Esophagus (tissue), 2 donors: Measurements from ENCODE around the gene DHX8. TPM values are rescaled to one million over a fixed set of nuclear protein-coding genes. Genes with fewer than 3 reads are reported as not detected.

Source experiments
- H3K27ac ChIP-seq, 2 donors: one replicate each; pipeline ENCODE4 v1.5.1; 2013; ENCODE audit warnings: low read depth in 2 of 2, mild to moderate bottlenecking in 2 of 2, inconsistent platforms in 1 of 2, low read length in 1 of 2, moderate library complexity in 1 of 2
- H3K27me3 ChIP-seq, 2 donors: one replicate each; pipeline ENCODE4 v1.6.1; 2013; ENCODE audit warnings: low read length in 2 of 2, control low read depth in 1 of 2, mild to moderate bottlenecking in 1 of 2; ENCODE audit not compliant: insufficient read depth in 2 of 2, control insufficient read depth in 1 of 2
- H3K36me3 ChIP-seq, 2 donors: one replicate each; pipeline ENCODE4 v1.6.1; 2013; ENCODE audit warnings: low read length in 1 of 2; ENCODE audit not compliant: control insufficient read depth in 2 of 2, insufficient read depth in 2 of 2
- H3K4me1 ChIP-seq, 2 donors: one replicate each; pipeline ENCODE4 v1.6.1; 2013; ENCODE audit warnings: low read length in 1 of 2; ENCODE audit not compliant: control insufficient read depth in 2 of 2, insufficient read depth in 2 of 2
- H3K4me3 ChIP-seq, 2 donors: one replicate each; pipeline ENCODE4 v1.5.1; 2013; ENCODE audit warnings: low read length in 2 of 2, mild to moderate bottlenecking in 2 of 2, low read depth in 1 of 2, moderate library complexity in 1 of 2
- H3K9me3 ChIP-seq, 2 donors: one replicate each; pipeline ENCODE4 v1.6.1; 2013; ENCODE audit warnings: mild to moderate bottlenecking in 2 of 2, low read depth in 1 of 2, low read length in 1 of 2, moderate library complexity in 1 of 2; ENCODE audit not compliant: control insufficient read depth in 2 of 2, insufficient read depth in 1 of 2
- WGBS, 2 donors: extraction: QIAGEN DNeasy Blood & Tissue Kit; methylation state at CpG; one replicate each; pipeline ENCODE4 v1.1.7; 2013; 5-methylcytosine and 5-hydroxymethylcytosine counted together
- polyA plus RNA-seq, 2 donors: library from polyadenylated mRNA; stranded (reverse); fragments of 200-250 nt; gene quantifications; one replicate each; pipeline ENCODE4 v1.2.3, GENCODE V29; 2013
- donor health status: healthy with polysubstance abuse.
- donor health status: Bipolar disorder and iron deficiency.

DHX8 gene
- polyA plus RNA-seq, 2 donors: 18.2 to 21.6 TPM

DNA sequence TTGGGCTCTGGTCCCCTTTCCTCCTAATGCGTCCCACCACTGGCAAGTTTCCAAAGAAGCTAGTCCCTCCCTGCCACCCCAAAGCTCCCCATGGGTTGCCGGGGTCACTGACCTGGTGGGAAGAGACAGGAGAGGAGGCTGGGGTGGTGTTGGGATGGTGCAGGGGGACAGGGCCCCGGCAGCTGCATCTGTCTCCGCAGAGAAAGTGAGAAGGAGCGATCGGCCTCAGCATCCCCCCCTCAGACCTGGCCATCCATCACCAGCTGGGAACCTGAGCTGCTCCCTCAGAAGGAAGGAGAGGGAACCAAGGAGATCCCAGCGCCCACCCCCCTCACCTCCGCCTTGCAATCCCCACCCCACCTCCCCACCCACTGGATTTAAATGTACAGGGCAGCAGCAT, 59.1 kb downstream of the DHX8 start:
- H3K4me3 ChIP-seq: no peak overlapping the region
- H3K36me3 ChIP-seq: no peaks in the 10 kb centered on the region
- no peak overlapping the region for H3K27ac ChIP-seq
- no peaks in the 10 kb centered on the region for H3K9me3 ChIP-seq
- no peaks in the 10 kb centered on the region for H3K27me3 ChIP-seq
- WGBS, 2 donors: 86 to 89% methylated on average over 8 of the region's 8 CpGs
- peaks cover 0 to 7% of the 10 kb centered on the region in 2 donors for H3K4me1 ChIP-seq

DNA sequence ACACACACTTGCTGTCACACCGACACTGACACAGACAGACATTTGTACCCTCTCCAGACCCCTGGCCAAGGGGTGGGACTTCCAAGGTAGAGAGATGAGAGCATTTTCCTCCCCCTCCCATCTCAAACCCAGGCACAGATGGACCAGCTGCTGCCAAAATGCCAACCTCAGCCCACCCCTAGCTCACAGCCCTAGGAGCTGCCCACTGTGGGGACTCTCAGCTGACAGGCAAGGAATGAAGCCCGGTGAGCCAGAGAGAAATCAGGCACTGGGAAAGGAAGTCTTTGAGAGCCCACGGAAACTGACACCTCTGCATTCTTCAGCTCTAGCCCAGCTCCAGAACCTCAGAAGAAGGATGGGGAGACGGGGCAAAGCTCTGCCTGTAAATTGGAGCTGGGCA, 59.5 kb downstream of the DHX8 start:
- H3K27ac ChIP-seq: no peak overlapping the region
- WGBS, 2 donors: 61 to 65% methylated on average over 4 of the region's 4 CpGs
- no peaks in the 10 kb centered on the region for H3K36me3 ChIP-seq
- no peak overlapping the region for H3K4me3 ChIP-seq
- peaks cover 0 to 7% of the 10 kb centered on the region in 2 donors for H3K4me1 ChIP-seq
- no peaks in the 10 kb centered on the region for H3K27me3 ChIP-seq
- H3K9me3 ChIP-seq: no peaks in the 10 kb centered on the region

DNA sequence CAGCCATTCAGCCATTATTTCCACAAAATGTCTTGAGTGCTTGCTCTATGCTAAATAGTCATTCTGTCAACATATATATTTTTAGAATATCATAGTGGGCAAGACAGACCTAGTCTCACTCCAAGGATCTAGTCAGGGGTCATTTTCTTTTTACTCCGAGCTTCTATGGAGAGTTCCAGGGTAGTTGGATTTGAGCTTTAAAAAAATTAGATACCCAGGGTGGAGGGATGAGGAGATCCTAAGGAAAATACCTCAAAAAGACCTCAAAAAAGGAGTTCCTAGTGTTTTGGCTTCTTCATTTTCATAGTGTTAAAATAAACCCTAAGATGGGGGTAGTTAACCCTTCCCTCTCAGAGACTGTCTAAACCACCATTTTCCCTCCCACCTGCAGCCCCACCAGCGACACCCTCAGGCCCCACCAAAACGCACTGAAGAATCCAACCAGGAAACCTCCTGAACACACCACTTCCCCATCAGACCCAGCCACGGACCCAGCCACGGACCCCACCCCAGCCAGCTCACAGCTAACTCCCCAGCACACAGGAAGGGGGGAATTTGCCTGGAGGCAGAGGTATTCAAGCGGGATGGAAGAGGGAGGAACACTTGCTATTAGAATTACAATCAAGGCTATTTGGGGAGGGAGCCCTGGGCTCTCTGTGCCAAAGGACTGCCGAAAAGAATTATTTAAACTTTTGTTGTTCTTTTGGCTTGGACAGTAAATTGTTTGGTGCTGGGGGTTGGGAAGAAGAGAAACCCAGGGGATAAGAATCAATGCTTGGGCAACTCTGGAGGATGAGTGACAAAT, 60.2 kb downstream of the DHX8 start:
- Histone ChIP-seq H3K4me3 (no peak overlapping the region), H3K36me3 (no peaks in the 10 kb centered on the region), H3K4me1 (peaks cover 0 to 11% of the 10 kb centered on the region in 2 donors), H3K27ac (no peak overlapping the region), H3K9me3 (no peaks in the 10 kb centered on the region), H3K27me3 (no peaks in the 10 kb centered on the region)
- 32 to 33% methylated on average over 7 of the region's 7 CpGs for WGBS, 2 donors

DNA sequence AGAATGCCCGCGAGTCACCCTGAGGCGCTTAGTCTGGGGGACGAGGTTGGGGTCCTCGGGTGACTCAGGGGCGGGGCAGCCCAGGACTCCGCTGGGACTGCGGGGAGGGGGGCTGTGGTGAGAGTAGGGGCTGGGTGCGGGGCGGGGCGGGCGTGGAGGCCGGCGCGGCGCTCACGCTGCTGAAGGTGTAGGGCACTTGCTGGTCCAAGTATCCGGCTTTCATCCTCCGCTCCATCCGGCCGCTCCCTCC, 61.5 kb downstream of the DHX8 start:
- 0 to 3% methylated on average over 18 to 21 of the region's 21 CpGs for WGBS, 2 donors
- Histone ChIP-seq H3K27ac (peak overlapping the region; percentile 27 to 29), H3K9me3 (no peaks in the 10 kb centered on the region), H3K4me3 (peak overlapping the region; percentile 47 to 55), H3K4me1 (peaks cover 0 to 12% of the 10 kb centered on the region in 2 donors), H3K36me3 (no peaks in the 10 kb centered on the region), H3K27me3 (no peaks in the 10 kb centered on the region)

DNA sequence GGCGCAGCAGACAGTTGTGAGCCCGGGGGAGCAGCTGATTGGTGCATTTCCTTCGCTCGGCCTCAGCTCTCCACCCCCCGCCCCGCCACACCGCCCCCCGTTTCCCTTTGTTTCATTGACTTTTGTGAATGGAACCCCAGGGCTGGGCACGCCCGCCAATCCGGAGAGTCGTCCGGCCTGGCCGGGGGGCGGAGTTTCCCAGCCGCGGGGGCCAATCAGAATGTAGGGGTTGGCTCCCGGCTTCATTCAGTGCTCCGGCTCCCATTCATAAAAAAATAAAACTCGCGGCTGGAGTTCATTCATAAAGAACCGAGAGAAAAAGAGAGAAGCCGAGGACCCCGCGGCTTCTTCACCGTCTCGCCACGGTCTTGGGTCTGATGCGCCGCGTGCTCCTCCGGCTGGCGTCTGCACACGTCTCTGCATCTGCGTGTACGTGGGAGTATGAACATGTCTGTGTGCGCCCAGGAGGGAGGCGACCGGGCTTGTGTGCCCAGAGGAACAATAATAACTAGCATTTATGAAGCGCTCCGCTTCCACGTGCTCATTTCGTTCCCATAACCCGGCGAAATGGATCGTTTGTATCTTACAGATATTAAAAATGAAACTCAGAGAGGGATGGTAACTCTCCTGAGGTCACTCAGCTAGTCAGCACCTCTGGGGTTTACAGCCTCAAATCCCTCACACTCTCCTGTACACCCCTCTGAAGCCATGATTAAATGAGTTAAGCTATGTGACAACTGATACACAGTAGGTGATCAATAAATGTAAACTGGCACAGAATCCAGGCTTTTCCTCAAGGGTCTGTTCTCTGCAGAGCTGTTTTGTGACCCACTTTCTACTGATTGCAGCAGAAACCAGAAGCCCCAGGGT, 62.8 kb downstream of the DHX8 start, which contains the start of gene ETV4:
Gene ETV4, minus strand, starts transcription at position 22 of the 870 bp plus-strand sequence. CDS start 723 bp downstream, outside the sequence.
- H3K4me1 ChIP-seq: peaks cover 0 to 12% of the 10 kb centered on the region in 2 donors

DNA sequence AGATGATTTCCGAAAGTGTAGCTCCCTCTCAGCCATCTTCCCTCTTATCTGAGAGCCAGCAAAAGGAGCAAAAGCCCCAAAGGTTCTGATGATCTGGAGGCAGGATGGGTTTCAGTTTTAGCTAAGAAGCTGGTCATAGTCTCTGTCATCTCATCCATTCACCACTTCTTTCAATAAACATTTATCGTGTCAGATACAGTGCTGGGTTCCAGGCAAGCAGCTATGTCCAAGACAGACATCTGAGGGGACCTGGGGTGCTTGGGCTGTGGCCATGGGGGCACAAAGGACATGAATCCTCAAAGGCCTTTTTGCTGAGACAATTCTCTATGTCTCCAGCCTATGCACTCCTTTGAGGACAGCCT, 63.4 kb downstream of the DHX8 start:
- WGBS, 2 donors: 51 to 55% methylated on average over 2 of the region's 2 CpGs
- Histone ChIP-seq H3K4me1 (peaks cover 0 to 12% of the 10 kb centered on the region in 2 donors), H3K27me3 (no peaks in the 10 kb centered on the region)

More for the DNA sequence above, 62.8 kb downstream of the DHX8 start, which contains the start of gene ETV4:
- Histone ChIP-seq H3K4me3 (peak within 1 kb of the TSS; percentile 47 to 55), H3K36me3 (no peaks in the 10 kb centered on the region), H3K27ac (peak within 1 kb of the TSS; percentile 29 to 85), H3K27me3 (no peaks in the 10 kb centered on the region), H3K9me3 (no peaks in the 10 kb centered on the region)
- WGBS, 2 donors: 0 to 1% methylated on average over 46 of the region's 46 CpGs

DNA sequence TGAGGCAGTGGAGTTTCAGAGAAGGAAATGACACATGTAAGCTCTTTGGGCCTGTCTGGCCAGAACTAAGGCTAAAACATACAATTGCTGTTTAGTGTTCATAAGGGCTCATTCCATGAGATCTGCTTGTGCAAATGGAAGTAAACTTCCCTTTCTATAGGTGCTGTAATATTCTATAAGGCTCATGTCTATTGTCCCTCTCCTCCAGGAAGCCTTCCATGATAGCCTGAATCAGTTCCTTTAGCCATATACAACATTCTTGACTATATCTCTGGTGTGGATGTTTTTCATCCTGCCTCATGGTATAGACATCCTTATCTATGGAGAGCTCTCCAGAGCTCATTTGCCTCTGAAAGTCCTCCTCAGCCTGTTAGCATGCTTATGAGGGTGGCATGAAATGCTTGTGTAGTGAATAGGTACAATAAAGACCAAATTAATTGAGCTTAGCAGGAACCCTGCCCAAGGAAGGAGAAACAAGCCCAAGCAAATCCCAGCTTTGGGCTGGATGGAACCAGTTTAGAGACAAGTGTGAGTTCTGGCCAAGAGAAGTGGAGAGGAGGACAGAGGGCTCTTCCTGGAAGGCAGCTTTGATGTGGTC, 64.0 kb downstream of the DHX8 start:
- Histone ChIP-seq H3K4me1 (peaks cover 0 to 12% of the 10 kb centered on the region in 2 donors), H3K27ac (peak overlapping the region in 1 of 2 donors; percentile 40), H3K4me3 (no peak overlapping the region), H3K36me3 (no peaks in the 10 kb centered on the region), H3K9me3 (no peaks in the 10 kb centered on the region), H3K27me3 (no peaks in the 10 kb centered on the region)

More for the DNA sequence above, 63.4 kb downstream of the DHX8 start:
- H3K36me3 ChIP-seq: no peaks in the 10 kb centered on the region
- no peak overlapping the region for H3K27ac ChIP-seq
- H3K4me3 ChIP-seq: peak overlapping the region in 1 of 2 donors; percentile 47
- no peaks in the 10 kb centered on the region for H3K9me3 ChIP-seq

DNA sequence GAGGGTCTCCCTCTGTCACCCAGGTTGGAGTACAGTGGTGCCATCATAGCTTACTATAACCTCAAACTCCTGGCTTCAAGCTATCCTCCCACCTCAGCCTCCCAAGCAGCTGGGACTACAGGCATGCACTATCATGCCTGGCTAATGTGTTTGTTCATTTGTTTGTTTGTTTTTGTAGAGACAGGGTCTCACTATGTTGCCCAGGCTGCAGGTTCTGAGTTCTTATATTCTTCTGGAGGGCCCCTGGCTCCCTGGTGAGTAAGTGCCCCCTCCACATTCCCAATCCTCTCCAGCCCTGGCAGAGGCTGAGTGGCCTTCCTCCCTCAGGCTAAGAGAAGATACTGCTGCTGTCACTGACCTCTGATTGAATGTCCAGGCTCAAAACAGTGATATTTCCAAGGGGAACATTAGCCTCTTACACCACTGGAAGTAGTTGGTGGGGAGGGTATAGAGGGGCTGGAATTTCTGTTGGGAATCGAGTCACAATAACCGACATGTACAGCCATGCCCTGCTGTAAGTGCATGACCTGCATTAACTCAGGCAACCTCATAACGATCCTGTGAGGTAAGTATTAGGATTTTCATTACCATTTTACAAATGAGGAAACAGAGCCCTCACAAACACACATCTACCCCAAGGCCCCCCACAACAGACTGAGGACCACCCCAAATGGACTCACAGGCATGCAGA, 65.1 kb downstream of the DHX8 start:
- H3K36me3 ChIP-seq: no peaks in the 10 kb centered on the region
- H3K27me3 ChIP-seq: no peaks in the 10 kb centered on the region
- H3K9me3 ChIP-seq: no peaks in the 10 kb centered on the region
- H3K27ac ChIP-seq: peak overlapping the region; percentile 33 to 85
- WGBS, 2 donors: 50 to 63% methylated on average over 3 of the region's 3 CpGs
- no peak overlapping the region for H3K4me3 ChIP-seq
- H3K4me1 ChIP-seq: peaks cover 0 to 12% of the 10 kb centered on the region in 2 donors

DNA sequence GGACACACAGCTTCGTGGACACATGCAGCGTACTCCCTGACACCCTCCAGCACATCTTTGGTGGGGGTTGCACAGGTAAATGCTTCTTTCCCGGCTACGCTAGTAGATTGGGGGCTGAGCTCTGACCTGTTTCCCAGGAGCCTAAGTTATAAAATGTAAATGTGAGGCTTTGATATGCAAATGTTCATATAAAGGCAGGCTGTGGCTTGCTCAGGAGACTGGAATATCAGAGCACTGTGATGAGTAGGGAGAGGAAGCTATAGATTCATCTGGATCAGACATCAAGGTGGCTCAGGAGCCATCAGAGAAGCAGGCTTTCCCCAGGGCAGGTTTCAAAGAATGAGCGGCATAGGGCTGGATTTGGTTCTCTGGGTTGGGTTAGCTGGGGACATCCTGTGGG, 65.7 kb downstream of the DHX8 start:
- H3K4me3 ChIP-seq: no peak overlapping the region
- peak overlapping the region; percentile 33 to 85 for H3K27ac ChIP-seq
- peaks cover 0 to 12% of the 10 kb centered on the region in 2 donors for H3K4me1 ChIP-seq
- no peaks in the 10 kb centered on the region for H3K36me3 ChIP-seq
- H3K27me3 ChIP-seq: no peaks in the 10 kb centered on the region
- H3K9me3 ChIP-seq: no peaks in the 10 kb centered on the region
- WGBS, 2 donors: 59 to 66% methylated on average over 5 of the region's 5 CpGs
